NB4 (cell line): ENCODE measurements around the gene CTNNA2.

Experiments used
- DNase-seq: peaks from one replicate; pipeline ENCODE4 v3.0.0; 2010; ENCODE audit warnings: low read depth
- H3K4me3 ChIP-seq: one replicate; pipeline ENCODE4 v1.5.1; 2011; ENCODE audit warnings: mild to moderate bottlenecking, low read depth, low read length, moderate library complexity
- MYC ChIP-seq: IDR thresholded peaks from 2 replicates; pipeline ENCODE4 v1.6.1; 2011; ENCODE audit warnings: low read depth, low read length
- POLR2A ChIP-seq: IDR thresholded peaks from 2 replicates; pipeline ENCODE4 v1.6.1; 2011; ENCODE audit warnings: mild to moderate bottlenecking; ENCODE audit not compliant: insufficient read length; ENCODE audit errors: extremely low read depth
- TF ChIP-seq, protein P1 (sequence below): IDR thresholded peaks from 2 replicates; pipeline ENCODE4 v1.6.1; 2011; ENCODE audit warnings: low read depth, low read length
- TF ChIP-seq, protein P2 (sequence below): IDR thresholded peaks from one replicate; pipeline ENCODE4 v1.5.1; 2012; ENCODE audit warnings: low read depth, low read length

CTNNA2 gene

DNA sequence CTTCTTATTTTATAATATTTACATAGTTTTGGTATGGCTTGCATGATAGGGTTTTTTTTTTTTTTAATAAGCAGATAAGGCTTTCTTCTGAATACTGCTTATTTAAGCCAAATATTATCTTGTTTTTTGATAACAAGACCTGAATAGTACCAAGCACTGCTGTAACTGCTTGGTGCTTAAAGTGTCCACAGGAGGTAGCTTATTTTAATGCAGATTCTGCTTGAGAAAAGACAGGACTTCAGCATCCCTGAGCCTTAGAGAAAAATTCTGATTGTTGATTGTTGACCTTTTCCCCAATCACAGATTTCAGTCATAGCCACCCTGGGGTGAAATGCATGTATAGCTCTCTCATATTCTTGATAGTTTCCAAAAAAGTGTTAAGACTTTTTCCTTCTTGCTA, 336.4 kb downstream of the CTNNA2 start:
- no peak overlapping the region for H3K4me3 ChIP-seq
- TF ChIP-seq POLR2A (no peak), MYC (no peak)
- TF ChIP-seq, protein P1, sequence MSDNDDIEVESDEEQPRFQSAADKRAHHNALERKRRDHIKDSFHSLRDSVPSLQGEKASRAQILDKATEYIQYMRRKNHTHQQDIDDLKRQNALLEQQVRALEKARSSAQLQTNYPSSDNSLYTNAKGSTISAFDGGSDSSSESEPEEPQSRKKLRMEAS: no peak
- TF ChIP-seq, protein P2, sequence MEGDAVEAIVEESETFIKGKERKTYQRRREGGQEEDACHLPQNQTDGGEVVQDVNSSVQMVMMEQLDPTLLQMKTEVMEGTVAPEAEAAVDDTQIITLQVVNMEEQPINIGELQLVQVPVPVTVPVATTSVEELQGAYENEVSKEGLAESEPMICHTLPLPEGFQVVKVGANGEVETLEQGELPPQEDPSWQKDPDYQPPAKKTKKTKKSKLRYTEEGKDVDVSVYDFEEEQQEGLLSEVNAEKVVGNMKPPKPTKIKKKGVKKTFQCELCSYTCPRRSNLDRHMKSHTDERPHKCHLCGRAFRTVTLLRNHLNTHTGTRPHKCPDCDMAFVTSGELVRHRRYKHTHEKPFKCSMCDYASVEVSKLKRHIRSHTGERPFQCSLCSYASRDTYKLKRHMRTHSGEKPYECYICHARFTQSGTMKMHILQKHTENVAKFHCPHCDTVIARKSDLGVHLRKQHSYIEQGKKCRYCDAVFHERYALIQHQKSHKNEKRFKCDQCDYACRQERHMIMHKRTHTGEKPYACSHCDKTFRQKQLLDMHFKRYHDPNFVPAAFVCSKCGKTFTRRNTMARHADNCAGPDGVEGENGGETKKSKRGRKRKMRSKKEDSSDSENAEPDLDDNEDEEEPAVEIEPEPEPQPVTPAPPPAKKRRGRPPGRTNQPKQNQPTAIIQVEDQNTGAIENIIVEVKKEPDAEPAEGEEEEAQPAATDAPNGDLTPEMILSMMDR: no peak
- no peak for DNase-seq

DNA sequence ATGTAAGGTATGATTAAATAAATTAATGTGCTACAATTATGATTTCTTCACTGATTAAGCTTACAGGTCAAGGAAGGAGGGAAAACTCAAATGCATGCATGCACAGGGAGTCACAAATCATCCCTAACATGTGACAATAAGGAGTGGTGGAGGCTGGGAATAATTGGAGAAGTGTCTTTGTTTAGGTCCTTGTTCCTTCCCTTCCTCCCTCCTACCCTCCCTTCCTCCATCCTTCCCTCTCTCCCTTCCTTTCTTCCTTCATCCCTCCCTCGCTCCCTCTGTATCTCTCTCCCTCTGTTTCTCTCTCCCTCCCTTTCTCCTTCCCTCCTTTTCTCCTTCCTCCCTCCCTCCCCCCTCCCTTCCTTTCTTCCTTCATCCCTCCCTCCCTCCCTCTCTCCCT, 337.1 kb downstream of the CTNNA2 start:
- TF ChIP-seq, protein P2: no peak
- TF ChIP-seq, protein P1: no peak
- TF ChIP-seq MYC: no peak
- TF ChIP-seq POLR2A: no peak
- no peak overlapping the region for H3K4me3 ChIP-seq
- no peak for DNase-seq

DNA sequence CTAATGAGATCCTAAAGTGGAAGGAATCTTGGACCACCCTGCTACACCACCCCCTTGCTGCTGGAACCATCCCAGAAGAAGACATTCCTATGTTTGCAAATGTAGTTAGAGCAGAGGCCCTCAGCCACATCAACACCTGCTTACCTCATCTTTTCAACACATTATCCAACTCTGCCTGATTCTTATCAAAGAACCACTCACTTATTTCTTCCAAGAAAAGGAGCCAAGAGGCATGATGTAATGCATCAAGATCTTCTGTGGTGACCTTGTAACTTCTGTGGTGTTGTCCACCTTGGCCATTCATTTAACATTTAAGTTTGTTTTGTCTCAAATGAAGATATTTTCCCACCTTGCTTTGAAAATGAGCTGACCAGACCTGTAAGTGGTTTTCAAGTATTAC, 338.1 kb downstream of the CTNNA2 start:
- no peak overlapping the region for H3K4me3 ChIP-seq
- no peak for DNase-seq
- no peak for TF ChIP-seq POLR2A
- TF ChIP-seq MYC: no peak
- TF ChIP-seq, protein P1: no peak
- TF ChIP-seq, protein P2: no peak

DNA sequence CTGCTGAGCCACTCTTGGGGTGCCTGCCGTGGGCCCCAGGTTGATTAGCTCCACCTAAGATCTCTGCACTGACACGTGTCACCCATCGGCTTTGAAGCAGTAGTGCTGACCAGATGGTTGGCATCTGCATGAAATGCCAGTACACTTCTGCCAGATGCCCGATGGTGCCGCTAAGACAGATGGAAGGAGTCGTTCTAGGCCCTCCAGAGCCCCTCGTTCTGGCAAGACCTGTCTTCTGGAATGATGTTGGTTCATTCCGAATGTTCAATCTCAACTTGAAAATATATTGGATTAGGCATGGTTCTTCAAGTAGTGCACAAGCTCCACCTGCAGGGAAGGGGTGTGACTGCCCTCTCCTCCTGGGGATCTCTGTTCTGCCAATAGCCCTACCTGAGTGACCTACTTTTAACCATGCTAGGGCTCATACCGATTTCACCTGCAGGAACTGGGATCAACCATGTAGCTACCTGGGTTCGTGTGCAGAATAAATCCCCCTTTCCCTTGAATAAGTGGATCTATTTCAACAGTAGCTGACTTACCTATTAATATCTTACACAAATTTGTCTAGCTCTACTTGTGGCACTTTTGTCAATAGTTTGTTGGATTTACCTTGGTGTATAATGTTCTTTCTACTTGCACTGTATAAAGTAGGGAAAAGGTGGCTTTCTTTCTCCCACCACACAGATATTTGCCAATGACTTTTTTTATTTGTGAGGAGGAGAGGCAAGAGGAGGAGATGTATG, 342.6 kb downstream of the CTNNA2 start:
- DNase-seq: no peak
- no peak overlapping the region for H3K4me3 ChIP-seq
- TF ChIP-seq POLR2A (no peak), MYC (no peak)
- TF ChIP-seq, protein P2: no peak
- TF ChIP-seq, protein P1: no peak

DNA sequence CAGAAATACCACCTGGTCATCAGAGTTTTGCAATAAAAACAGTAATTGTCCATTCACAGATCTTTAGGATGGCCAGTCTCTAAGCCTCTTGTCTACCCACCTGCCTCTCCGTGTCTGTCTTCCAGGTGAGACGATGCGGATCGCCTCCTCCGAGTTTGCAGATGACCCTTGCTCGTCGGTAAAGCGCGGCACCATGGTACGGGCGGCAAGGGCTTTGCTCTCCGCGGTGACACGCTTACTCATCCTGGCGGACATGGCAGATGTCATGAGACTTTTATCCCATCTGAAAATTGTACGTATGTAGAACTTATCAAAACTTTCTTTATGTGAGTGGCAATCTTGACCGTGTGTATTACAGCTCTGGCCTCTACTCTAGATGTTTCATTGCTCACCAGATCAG, 345.0 kb downstream of the CTNNA2 start:
- TF ChIP-seq, protein P2: no peak
- TF ChIP-seq, protein P1: no peak
- DNase-seq: no peak
- H3K4me3 ChIP-seq: no peak overlapping the region
